ENCODE results near the gene KRT8.

KRT8 gene

GRCh38 chr12:52925717-52926595 is 21.1 kb upstream of the KRT8 start:
- DNase-seq, result no peak

GRCh38 chr12:52924764-52925716 is 20.2 kb upstream of the KRT8 start:
- DNase-seq, result no peak

GRCh38 chr12:52921488-52922165 is 16.8 kb upstream of the KRT8 start:
- DNase-seq, result no peak

GRCh38 chr12:52920937-52921336 is 16.1 kb upstream of the KRT8 start:
- no peak for DNase-seq

GRCh38 chr12:52918784-52919183 is 13.9 kb upstream of the KRT8 start:
- DNase-seq, result no peak

- no peak for DNase-seq
Measured at GRCh38 chr12:52918351-52918750, 13.5 kb upstream of the KRT8 start.

- no peak for DNase-seq
Measured at GRCh38 chr12:52917800-52918199, 12.9 kb upstream of the KRT8 start.

GRCh38 chr12:52916216-52916615 is 11.3 kb upstream of the KRT8 start:
- DNase-seq, result no peak

- DNase-seq, result no peak
Measured at GRCh38 chr12:52915637-52916036, 10.8 kb upstream of the KRT8 start.

- DNase-seq, result no peak
Measured at GRCh38 chr12:52914576-52915121, 9.8 kb upstream of the KRT8 start.

- DNase-seq, result no peak
Measured at GRCh38 chr12:52913431-52913821, 8.6 kb upstream of the KRT8 start.

GRCh38 chr12:52912711-52913430 is 8.0 kb upstream of the KRT8 start:
- DNase-seq, result no peak

GRCh38 chr12:52910248-52910883 is 5.5 kb upstream of the KRT8 start:
- DNase-seq, result no peak

GRCh38 chr12:52909796-52910195 is 4.9 kb upstream of the KRT8 start:
- DNase-seq, result no peak

- no peak for DNase-seq
Measured at GRCh38 chr12:52909331-52909730, 4.5 kb upstream of the KRT8 start.

GRCh38 chr12:52907092-52907810 is 2.4 kb upstream of the KRT8 start:
- no peak for DNase-seq

- DNase-seq, result no peak
Measured at GRCh38 chr12:52906191-52906601, 1.3 kb upstream of the KRT8 start.

GRCh38 chr12:52903855-52904508 is 894 bp downstream of the KRT8 start:
- DNase-seq, result peak; percentile 44

- DNase-seq, result peak; percentile 81
Measured at GRCh38 chr12:52903285-52903854, 1.5 kb downstream of the KRT8 start.

All from hematopoietic multipotent progenitor cell treated with erythropoietin and hydrocortisone succinate and interleukin-3 and kit ligand, for 6 days (in vitro differentiated cells).